Measurements from ENCODE around the gene UBR2.

DNA sequence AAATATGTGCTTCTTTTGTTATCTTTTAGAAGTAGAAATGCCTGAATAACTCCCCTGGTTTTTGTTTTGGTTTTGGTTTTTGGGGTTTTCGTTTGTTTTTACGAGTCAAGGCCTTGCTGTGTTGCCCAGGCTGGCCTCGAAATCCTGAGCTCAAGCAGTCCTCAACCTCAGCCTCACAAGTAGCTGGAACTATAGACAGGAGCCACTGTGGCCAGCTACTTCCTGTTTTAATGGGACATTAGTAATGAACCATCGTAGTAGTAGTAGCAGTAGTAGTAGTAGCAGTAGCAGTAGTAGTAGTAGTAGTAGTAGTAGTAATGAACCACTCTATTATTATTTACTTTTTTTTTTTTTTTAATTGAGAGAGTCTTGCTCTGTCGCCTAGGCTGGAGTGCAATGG is 66.0 kb downstream of the UBR2 start:
- TF ChIP-seq, protein P1, sequence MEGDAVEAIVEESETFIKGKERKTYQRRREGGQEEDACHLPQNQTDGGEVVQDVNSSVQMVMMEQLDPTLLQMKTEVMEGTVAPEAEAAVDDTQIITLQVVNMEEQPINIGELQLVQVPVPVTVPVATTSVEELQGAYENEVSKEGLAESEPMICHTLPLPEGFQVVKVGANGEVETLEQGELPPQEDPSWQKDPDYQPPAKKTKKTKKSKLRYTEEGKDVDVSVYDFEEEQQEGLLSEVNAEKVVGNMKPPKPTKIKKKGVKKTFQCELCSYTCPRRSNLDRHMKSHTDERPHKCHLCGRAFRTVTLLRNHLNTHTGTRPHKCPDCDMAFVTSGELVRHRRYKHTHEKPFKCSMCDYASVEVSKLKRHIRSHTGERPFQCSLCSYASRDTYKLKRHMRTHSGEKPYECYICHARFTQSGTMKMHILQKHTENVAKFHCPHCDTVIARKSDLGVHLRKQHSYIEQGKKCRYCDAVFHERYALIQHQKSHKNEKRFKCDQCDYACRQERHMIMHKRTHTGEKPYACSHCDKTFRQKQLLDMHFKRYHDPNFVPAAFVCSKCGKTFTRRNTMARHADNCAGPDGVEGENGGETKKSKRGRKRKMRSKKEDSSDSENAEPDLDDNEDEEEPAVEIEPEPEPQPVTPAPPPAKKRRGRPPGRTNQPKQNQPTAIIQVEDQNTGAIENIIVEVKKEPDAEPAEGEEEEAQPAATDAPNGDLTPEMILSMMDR (conservative IDR thresholded peaks at IDR 0.05) = no peak
- TF ChIP-seq EZH2 (IDR thresholded peaks at IDR 0.05; ENCODE audit: low read depth) = no peak

Data from PC-9 (cell line).